HepG2 (cell line): ENCODE data around the gene MRPL2. TPM values are rescaled to one million over a fixed set of nuclear protein-coding genes. Genes with fewer than 3 reads are reported as not detected.

Experiments used
- AGO1 ChIP-seq: fragments of 200-400 bp; formaldehyde crosslinking; IDR thresholded peaks from 2 replicates; pipeline ENCODE4 v1.6.1; 2017; ENCODE audit warnings: mild to moderate bottlenecking, low read depth, low read length, moderate library complexity; ENCODE audit not compliant: poor library complexity, severe bottlenecking
- BHLHE40 ChIP-seq: IDR thresholded peaks from 2 replicates; pipeline ENCODE4 v1.6.1; 2011; ENCODE audit warnings: low read length, improper control_type of control experiment
- CENPX ChIP-seq: sonication (generic); formaldehyde crosslinking; IDR thresholded peaks from 2 replicates; pipeline ENCODE4 v1.9.0; 2021; ENCODE audit warnings: mild to moderate bottlenecking, missing genetic modification reagents, moderate library complexity
- CHCHD3 ChIP-seq: sonication (generic); formaldehyde crosslinking; IDR thresholded peaks from 2 replicates; pipeline ENCODE4 v1.8.0; 2022; ENCODE audit warnings: mild to moderate bottlenecking, missing genetic modification reagents, moderate library complexity
- HES4 ChIP-seq: sonication (generic); formaldehyde crosslinking; IDR thresholded peaks from 2 replicates; pipeline ENCODE4 v1.9.0; 2021; ENCODE audit warnings: mild to moderate bottlenecking, missing genetic modification reagents, borderline replicate concordance
- HIC2 ChIP-seq: sonication (generic); formaldehyde crosslinking; IDR thresholded peaks from 2 replicates; pipeline ENCODE4 v1.9.0; 2022; ENCODE audit warnings: low read depth, missing genetic modification reagents
- MED8 ChIP-seq: sonication (generic); formaldehyde crosslinking; IDR thresholded peaks from 2 replicates; pipeline ENCODE4 v1.8.1; 2023; ENCODE audit warnings: mild to moderate bottlenecking, missing genetic modification reagents; ENCODE audit not compliant: insufficient replicate concordance
- MIER3 ChIP-seq: IDR thresholded peaks from 2 replicates; pipeline ENCODE4 v1.6.1; 2016; ENCODE audit warnings: missing compliant biosample characterization, borderline replicate concordance
- MLX ChIP-seq: IDR thresholded peaks from 2 replicates; pipeline ENCODE4 v1.6.1; 2016
- NONO ChIP-seq, 2 experiments: fragments of 450-650 bp in 1 of 2; sonication (generic) in 1 of 2; formaldehyde crosslinking in 1 of 2; IDR thresholded peaks in 1 of 2; conservative IDR thresholded peaks in 1 of 2; 2 replicates each; pipeline versions ENCODE4 v1.6.1 to v1.8.0; 2017 to 2022; ENCODE audit warnings: mild to moderate bottlenecking in 1 of 2, missing genetic modification reagents in 1 of 2, moderate library complexity in 1 of 2
- NR3C1 ChIP-seq: sonication (generic); formaldehyde crosslinking; IDR thresholded peaks from 2 replicates; pipeline ENCODE4 v1.4.0; 2020; ENCODE audit warnings: missing genetic modification reagents
- PAX8 ChIP-seq: sonication (generic); formaldehyde crosslinking; IDR thresholded peaks from 2 replicates; pipeline ENCODE4 v1.8.0; 2022; ENCODE audit warnings: mild to moderate bottlenecking, missing genetic modification reagents, borderline replicate concordance
- RARG ChIP-seq: sonication (generic); formaldehyde crosslinking; IDR thresholded peaks from 2 replicates; pipeline ENCODE4 v1.4.0; 2020; ENCODE audit warnings: low read depth, mild to moderate bottlenecking, missing genetic modification reagents
- RBM39 ChIP-seq: fragments of 200-400 bp; formaldehyde crosslinking; IDR thresholded peaks from one replicate; pipeline ENCODE4 v1.6.1; 2018; ENCODE audit warnings: antibody characterized with exemption, mild to moderate bottlenecking, low read depth, low read length; ENCODE audit not compliant: poor library complexity, severe bottlenecking
- SIN3A ChIP-seq: IDR thresholded peaks from 2 replicates; pipeline ENCODE4 v1.6.1; 2011; ENCODE audit warnings: low read depth, mild to moderate bottlenecking, control low read depth, low read length, borderline replicate concordance
- STAG1 ChIP-seq: sonication (generic); formaldehyde crosslinking; IDR thresholded peaks from 2 replicates; pipeline ENCODE4 v1.4.0; 2020; ENCODE audit warnings: missing genetic modification reagents
- SYNCRIP ChIP-seq: fragments of 200-400 bp; formaldehyde crosslinking; IDR thresholded peaks from 2 replicates; pipeline ENCODE4 v1.6.1; 2018; ENCODE audit warnings: mild to moderate bottlenecking, low read depth, low read length; ENCODE audit not compliant: insufficient read depth
- TBX2 ChIP-seq: sonication (generic); formaldehyde crosslinking; IDR thresholded peaks from 2 replicates; pipeline ENCODE4 v1.5.0; 2020; ENCODE audit warnings: missing genetic modification reagents, mild to moderate bottlenecking, borderline replicate concordance
- ZMYM4 ChIP-seq: sonication (generic); formaldehyde crosslinking; IDR thresholded peaks from 2 replicates; pipeline ENCODE4 v1.8.1; 2023; ENCODE audit warnings: mild to moderate bottlenecking, missing genetic modification reagents
- ZNF18 ChIP-seq: sonication (generic); formaldehyde crosslinking; IDR thresholded peaks from 2 replicates; pipeline ENCODE4 v1.8.0; 2022; ENCODE audit warnings: mild to moderate bottlenecking, missing genetic modification reagents; ENCODE audit not compliant: insufficient replicate concordance
- ZNF331 ChIP-seq: sonication (generic); formaldehyde crosslinking; IDR thresholded peaks from 2 replicates; pipeline ENCODE4 v1.4.0; 2020; ENCODE audit warnings: missing genetic modification reagents
- ZNF333 ChIP-seq: sonication (generic); formaldehyde crosslinking; IDR thresholded peaks from 2 replicates; pipeline ENCODE4 v1.4.0; 2020; ENCODE audit warnings: mild to moderate bottlenecking, missing genetic modification reagents, borderline replicate concordance
- ZNF337 ChIP-seq: sonication (generic); formaldehyde crosslinking; IDR thresholded peaks from 2 replicates; pipeline ENCODE4 v1.5.1; 2020; ENCODE audit warnings: missing genetic modification reagents, low read depth, mild to moderate bottlenecking, borderline replicate concordance
- ZNF446 ChIP-seq: sonication (generic); formaldehyde crosslinking; IDR thresholded peaks from 2 replicates; pipeline ENCODE4 v1.5.0; 2020; ENCODE audit warnings: mild to moderate bottlenecking, missing genetic modification reagents
- ZNF737 ChIP-seq: sonication (generic); formaldehyde crosslinking; IDR thresholded peaks from 2 replicates; pipeline ENCODE4 v1.5.0; 2020; ENCODE audit warnings: missing genetic modification reagents, mild to moderate bottlenecking, borderline replicate concordance
- ZNF883 ChIP-seq: sonication (generic); formaldehyde crosslinking; IDR thresholded peaks from 2 replicates; pipeline ENCODE4 v1.5.1; 2020; ENCODE audit warnings: mild to moderate bottlenecking, missing genetic modification reagents; ENCODE audit errors: not compliant biosample characterization
- polyA plus RNA-seq, 8 experiments: library from polyadenylated mRNA; depleted of rRNA in 3 of 8; stranded (reverse) in 7 of 8; unstranded in 1 of 8; fragments of >200 nt; fragmentation: Illumina TruSeq in 4 of 8; extraction: Trizol in 4 of 8; gene quantifications; 2 replicates each; pipeline versions ENCODE4 v1.2.1 to v1.2.3, GENCODE V29; 2011 to 2016; ENCODE audit warnings: low read depth in 4 of 8, missing spikeins in 1 of 8, mixed read lengths in 1 of 8; ENCODE audit not compliant: insufficient read depth in 1 of 8
- total RNA-seq, 5 experiments: library from RNA; depleted of rRNA; stranded (reverse); fragments of >200 nt; fragmentation: Illumina TruSeq; extraction: Trizol; gene quantifications; 2 replicates each; pipeline ENCODE4 v1.2.3, GENCODE V29; 2016; ENCODE audit warnings: low read depth in 1 of 5

The MRPL2 gene
- total and polyA plus RNA-seq, 2 of the 13 experiments (the other 11 are each of a cell fraction or from before 2014, with no cell fraction given), result 56.8 to 65.6 TPM

- peak; percentile 13; the same call in 1 of the 2 replicates for TF ChIP-seq ZNF333 (CRISPR knock-in tag)
- TF ChIP-seq SYNCRIP, result no peak
- TF ChIP-seq CENPX (CRISPR knock-in tag), result no peak
- TF ChIP-seq ZNF446, result peak; percentile 9; the same call in 1 of the 2 replicates
- peak; percentile 62 for TF ChIP-seq RBM39
- no peak for TF ChIP-seq NR3C1 (CRISPR knock-in tag)
- peak; percentile 92; the same call in 1 of the 2 replicates for TF ChIP-seq SIN3A
- peak; percentile 57 for TF ChIP-seq AGO1
- TF ChIP-seq CHCHD3, result 0 out of 2 replicates have a peak, but pooled peaks have one; percentile 56
- peak; percentile 36; the same call in 1 of the 2 replicates for TF ChIP-seq TBX2 (CRISPR knock-in tag)
- no peak for TF ChIP-seq RARG (CRISPR knock-in tag)
- no peak for TF ChIP-seq ZNF337 (CRISPR knock-in tag)
- TF ChIP-seq MLX (CRISPR knock-in tag), result peak; percentile 68
- TF ChIP-seq PAX8, result no peak
- TF ChIP-seq MIER3 (CRISPR knock-in tag), result peak; percentile 65; the same call in 1 of the 2 replicates
- TF ChIP-seq ZNF737, result no peak
- TF ChIP-seq MED8 (CRISPR knock-in tag), result no peak
- peak; percentile 99 for TF ChIP-seq BHLHE40
- peak; percentile 84 for TF ChIP-seq ZNF331 (CRISPR knock-in tag)
- no peak for TF ChIP-seq ZNF18 (CRISPR knock-in tag)
- TF ChIP-seq ZMYM4, result 0 out of 2 replicates have a peak, but pooled peaks have one; percentile 44
- no peak for TF ChIP-seq NONO (IDR thresholded peaks at IDR 0.05)
- TF ChIP-seq NONO (CRISPR knock-in tag; conservative IDR thresholded peaks at IDR 0.05), result 0 out of 2 replicates have a peak, but pooled peaks have one; percentile 45
- TF ChIP-seq STAG1 (CRISPR knock-in tag), result no peak
- peak; percentile 43 for TF ChIP-seq ZNF883
- peak; percentile 87; the same call in 1 of the 2 replicates for TF ChIP-seq HES4
- 0 out of 2 replicates have a peak, but pooled peaks have one; percentile 17 for TF ChIP-seq HIC2 (CRISPR knock-in tag)
These were observed 45.3 kb downstream of the MRPL2 start, which contains the start of the genes KLHDC3 and MEA1 (continued) for GRCh38 chr6:43013843-43014433.
